AG04449 (cell line): ENCODE data around the gene ELP5.

Experiments used
- CTCF ChIA-PET: fragments of 350-600 bp; formaldehyde crosslinking; extraction: SDS; loops from one replicate; lab custom pipeline; 2021; ENCODE audit warnings: antibody characterized with exemption; lab: Yijun Ruan, JAX
- POLR2A ChIA-PET: fragments of 400-600, 350-600 bp; formaldehyde crosslinking; extraction: SDS; loops from one replicate; lab custom pipeline; 2020; ENCODE audit warnings: antibody characterized with exemption, inconsistent platforms; lab: Yijun Ruan, JAX
- DNase-seq: peaks from one replicate; pipeline ENCODE4 v3.0.0-alpha.2; 2010; ENCODE audit warnings: low read depth, low spot score
- H3K4me3 ChIP-seq: 2 replicates; pipeline ENCODE4 v1.5.1; 2011; ENCODE audit warnings: low read depth, mild to moderate bottlenecking, control low read depth, low read length
- TF ChIP-seq, protein P1 (sequence below): IDR thresholded peaks from one replicate; pipeline ENCODE4 v1.5.1; 2011; ENCODE audit warnings: mild to moderate bottlenecking, moderate library complexity, low read length, control low read depth, inconsistent platforms; ENCODE audit not compliant: insufficient read depth; ENCODE audit errors: missing control alignments

Gene ELP5

DNA sequence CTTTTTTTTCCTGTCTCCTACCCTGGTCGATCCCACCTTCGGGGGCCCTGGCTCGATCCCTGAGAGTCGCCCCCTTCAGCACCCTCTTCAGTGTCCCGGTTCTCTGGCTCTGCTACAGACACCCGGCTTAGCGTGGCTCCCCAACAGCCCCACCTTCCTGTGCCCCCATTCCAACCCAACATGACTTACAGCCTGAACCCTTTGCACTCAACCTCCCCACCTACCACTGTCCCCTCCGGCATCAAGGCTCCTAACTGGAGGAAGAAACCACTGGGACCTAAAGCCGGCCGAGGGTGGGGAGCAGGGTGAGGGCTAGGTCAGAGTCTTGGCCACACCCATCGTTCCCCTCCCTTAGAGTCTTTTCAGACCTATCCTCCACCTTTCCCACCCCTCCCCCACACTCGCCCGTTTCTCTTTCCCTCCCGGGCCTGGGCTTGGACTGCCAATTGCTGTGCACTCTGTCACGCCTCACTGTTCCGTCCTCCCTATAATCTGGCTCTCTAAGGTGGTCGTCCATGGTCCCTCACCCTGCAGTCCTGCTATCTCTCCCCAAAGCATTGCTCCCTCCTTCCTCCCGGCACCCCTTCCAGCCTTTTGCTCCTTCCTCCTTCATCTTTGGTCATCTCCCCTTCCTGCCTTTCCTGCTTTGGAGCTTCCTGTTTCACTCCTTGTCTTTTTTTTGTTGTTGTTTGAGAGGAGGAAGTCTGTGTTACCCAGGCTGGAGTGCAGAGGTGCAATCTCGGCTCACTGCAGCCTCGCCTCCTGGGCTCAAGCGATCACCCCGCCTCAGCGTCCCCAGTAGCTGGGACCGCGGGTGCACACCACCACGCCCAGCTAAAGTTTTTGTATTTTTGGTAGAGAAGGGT, 11.2 kb downstream of the ELP5 start:
- DNase-seq: no peak
- CTCF ChIA-PET: interaction anchor here (1.3 to 5.3 kb wide), 4 partner anchors 9 to 33 kb away, joined by 3 to 29 read pairs (median 10); partner anchors contain the start of gene SLC2A4
- no peak overlapping the region for H3K4me3 ChIP-seq
- TF ChIP-seq, protein P1, sequence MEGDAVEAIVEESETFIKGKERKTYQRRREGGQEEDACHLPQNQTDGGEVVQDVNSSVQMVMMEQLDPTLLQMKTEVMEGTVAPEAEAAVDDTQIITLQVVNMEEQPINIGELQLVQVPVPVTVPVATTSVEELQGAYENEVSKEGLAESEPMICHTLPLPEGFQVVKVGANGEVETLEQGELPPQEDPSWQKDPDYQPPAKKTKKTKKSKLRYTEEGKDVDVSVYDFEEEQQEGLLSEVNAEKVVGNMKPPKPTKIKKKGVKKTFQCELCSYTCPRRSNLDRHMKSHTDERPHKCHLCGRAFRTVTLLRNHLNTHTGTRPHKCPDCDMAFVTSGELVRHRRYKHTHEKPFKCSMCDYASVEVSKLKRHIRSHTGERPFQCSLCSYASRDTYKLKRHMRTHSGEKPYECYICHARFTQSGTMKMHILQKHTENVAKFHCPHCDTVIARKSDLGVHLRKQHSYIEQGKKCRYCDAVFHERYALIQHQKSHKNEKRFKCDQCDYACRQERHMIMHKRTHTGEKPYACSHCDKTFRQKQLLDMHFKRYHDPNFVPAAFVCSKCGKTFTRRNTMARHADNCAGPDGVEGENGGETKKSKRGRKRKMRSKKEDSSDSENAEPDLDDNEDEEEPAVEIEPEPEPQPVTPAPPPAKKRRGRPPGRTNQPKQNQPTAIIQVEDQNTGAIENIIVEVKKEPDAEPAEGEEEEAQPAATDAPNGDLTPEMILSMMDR: no peak
- POLR2A ChIA-PET: no interaction called here

DNA sequence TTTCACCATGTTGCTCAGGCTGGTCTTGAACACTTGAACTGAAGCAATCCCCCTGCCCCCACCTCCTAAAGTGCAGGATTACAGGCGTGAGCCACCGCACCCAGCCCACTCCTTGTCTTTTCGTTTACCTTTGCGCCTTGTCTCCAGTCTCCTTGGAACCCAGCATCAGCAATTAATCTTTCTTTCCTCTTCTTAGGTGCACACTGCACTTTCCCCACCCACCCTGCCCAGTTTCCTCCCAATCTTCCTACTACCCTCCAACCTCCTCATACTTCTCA, 11.7 kb downstream of the ELP5 start:
- ChIA-PET POLR2A (no interaction called here), CTCF (interaction anchor here (1.3 to 5.3 kb wide), 4 partner anchors 9 to 33 kb away, joined by 3 to 29 read pairs (median 10); partner anchors contain the start of gene SLC2A4)
- no peak overlapping the region for H3K4me3 ChIP-seq
- TF ChIP-seq, protein P1: no peak
- DNase-seq: no peak

DNA sequence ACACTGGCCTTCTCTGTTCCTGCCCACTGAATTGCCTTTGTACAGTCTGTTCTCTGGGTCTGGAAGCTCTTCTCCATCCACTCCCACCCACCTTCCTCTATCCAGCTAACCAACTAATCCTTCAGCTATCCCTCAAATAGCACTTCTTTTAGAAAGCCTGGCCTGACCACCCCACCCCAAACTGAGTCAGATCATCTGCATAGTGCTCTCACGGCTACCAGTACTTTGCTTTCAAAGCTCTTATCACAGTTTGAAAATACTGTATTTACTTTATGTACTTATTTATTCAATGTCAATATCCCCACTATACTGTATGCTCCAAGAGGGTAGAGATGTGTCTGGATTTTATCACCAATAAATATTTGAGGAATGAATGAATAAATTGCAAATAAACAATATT, 14.8 kb downstream of the ELP5 start:
- no peak for DNase-seq
- POLR2A ChIA-PET: interaction anchor here (0.6 to 0.7 kb wide), 2 partner anchors 16 to 89 kb away, joined by 3 to 4 read pairs; no protein-coding TSS in a partner anchor

DNA sequence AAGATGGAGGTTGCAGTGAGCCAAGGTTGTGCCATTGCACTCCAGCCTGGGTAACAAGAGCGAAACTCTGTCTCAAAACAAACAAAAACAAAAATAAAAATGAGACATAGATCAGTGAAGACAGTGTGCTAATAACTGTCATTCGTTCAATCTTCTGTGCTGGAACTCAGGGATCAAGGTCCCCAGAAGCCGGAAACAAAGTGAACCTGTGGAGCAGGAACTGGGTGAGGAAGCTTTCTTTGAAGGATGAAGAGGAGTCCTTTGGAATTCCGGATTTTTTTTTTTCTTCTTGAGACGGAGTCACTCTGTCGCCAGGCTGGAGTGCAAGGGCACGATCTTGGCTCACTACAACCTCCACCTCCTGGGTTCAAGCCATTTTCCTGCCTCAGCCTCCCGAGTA, 27.4 kb downstream of the ELP5 start:
- no peak overlapping the region for H3K4me3 ChIP-seq
- CTCF ChIA-PET: interaction anchor here (0.9 to 13.4 kb wide), 8 partner anchors 12 to 281 kb away, joined by 3 to 255 read pairs (median 26); partner anchors contain the start of genes NEURL4 and PHF23
- DNase-seq: no peak
- POLR2A ChIA-PET: interaction anchor here (0.7 kb wide), 1 partner anchor 73 kb away, joined by 3 read pairs; no protein-coding TSS in a partner anchor
- TF ChIP-seq, protein P1: no peak

More for the DNA sequence above, 14.8 kb downstream of the ELP5 start:
- H3K4me3 ChIP-seq: no peak overlapping the region
- TF ChIP-seq, protein P1: no peak
- CTCF ChIA-PET: interaction anchor here (1.0 to 5.3 kb wide), 3 partner anchors 14 to 30 kb away, joined by 4 to 29 read pairs (median 11); partner anchors contain the start of gene SLC2A4

DNA sequence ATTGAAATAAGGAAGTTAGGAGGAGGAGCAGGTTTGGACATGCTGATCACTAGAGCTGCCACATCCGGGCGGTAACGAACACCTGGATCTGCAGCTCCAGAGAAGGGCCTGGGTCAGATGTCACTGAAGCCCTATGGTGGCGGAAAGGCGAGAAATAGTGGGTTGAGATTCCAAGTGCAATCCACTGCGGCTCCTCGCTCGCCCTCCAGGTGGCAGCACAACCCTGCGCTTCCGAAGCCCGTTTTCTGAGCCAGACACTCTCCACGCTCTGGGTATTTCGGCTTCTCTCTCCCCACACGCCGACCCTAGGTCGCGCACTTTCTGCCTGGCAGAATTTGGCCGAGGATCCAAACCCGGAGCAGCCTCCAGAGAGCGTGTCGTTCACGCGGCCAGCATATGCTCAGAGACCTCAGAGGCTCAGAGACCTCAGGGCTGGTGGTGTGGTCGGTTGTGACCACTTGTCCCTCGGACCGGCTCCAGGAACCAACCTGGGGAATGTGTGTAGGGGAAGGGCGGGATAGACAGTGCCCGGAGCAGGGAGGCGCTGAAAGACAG, 28.6 kb downstream of the ELP5 start:
- POLR2A ChIA-PET: interaction anchor here (1.0 to 1.4 kb wide), 2 partner anchors 21 to 65 kb away, joined by 3 to 4 read pairs; no protein-coding TSS in a partner anchor
- no peak for DNase-seq
- TF ChIP-seq, protein P1: peak; percentile 96
- CTCF ChIA-PET: interaction anchor here (0.6 to 13.4 kb wide), 15 partner anchors 11 to 327 kb away, joined by 3 to 255 read pairs (median 4); partner anchors contain the start of genes CTDNEP1, MPDU1, NEURL4 and TNFSF12
- peak overlapping the region; percentile 52 for H3K4me3 ChIP-seq
